GM12873 (cell line): Measurements from ENCODE around the gene MAF.

ENCODE experiments used
- TF ChIP-seq, protein P1 (sequence below): IDR thresholded peaks from 2 replicates; pipeline ENCODE4 v1.5.1; 2012; ENCODE audit warnings: low read depth, mild to moderate bottlenecking, moderate library complexity, low read length, control low read depth; ENCODE audit not compliant: insufficient read depth; ENCODE audit errors: missing control alignments

Gene MAF

GRCh38 chr16:79598063-79598347 lies 2.5 kb downstream of the MAF start:
- TF ChIP-seq, protein P1, sequence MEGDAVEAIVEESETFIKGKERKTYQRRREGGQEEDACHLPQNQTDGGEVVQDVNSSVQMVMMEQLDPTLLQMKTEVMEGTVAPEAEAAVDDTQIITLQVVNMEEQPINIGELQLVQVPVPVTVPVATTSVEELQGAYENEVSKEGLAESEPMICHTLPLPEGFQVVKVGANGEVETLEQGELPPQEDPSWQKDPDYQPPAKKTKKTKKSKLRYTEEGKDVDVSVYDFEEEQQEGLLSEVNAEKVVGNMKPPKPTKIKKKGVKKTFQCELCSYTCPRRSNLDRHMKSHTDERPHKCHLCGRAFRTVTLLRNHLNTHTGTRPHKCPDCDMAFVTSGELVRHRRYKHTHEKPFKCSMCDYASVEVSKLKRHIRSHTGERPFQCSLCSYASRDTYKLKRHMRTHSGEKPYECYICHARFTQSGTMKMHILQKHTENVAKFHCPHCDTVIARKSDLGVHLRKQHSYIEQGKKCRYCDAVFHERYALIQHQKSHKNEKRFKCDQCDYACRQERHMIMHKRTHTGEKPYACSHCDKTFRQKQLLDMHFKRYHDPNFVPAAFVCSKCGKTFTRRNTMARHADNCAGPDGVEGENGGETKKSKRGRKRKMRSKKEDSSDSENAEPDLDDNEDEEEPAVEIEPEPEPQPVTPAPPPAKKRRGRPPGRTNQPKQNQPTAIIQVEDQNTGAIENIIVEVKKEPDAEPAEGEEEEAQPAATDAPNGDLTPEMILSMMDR = no peak

DNA sequence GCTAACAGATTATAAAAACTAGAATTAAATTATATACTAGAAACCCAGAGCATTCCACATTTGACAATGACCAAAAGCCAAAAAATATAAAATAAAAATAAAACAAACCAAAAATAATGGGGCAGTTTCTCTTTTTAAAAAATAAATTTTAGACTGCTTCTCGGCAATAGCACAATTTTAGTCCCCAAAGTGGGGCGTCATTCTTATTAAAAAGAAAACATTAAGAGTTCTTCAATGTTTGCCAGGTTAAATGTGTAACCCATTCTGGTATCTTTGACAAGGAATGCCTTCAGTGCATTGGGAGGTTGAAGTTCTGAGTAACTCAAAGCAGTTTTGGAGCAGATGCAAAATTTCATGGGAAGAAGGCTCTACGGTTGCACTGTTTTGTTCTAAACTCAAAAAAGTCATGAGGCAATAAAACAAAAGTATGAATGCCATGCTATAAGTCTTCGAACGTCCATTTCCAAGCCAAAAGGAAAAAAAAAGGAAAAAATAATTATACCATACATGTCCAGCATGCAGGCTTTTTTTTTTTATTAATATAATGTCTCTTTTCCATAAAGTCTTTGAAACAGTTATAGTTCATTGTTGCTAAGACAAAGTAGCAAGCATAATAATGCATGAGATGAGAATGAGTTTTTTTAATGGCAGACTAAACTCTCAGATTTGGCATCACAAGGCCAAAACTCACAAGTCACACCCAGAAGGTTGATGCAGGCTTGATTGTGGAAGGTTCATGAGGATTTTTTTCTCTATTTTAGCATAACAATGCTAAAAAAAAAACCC lies 3.1 kb downstream of the MAF start:
- TF ChIP-seq, protein P1 = no peak

- TF ChIP-seq, protein P1 = no peak
These were observed 4.5 kb downstream of the MAF start for GRCh38 chr16:79595931-79596450.

DNA sequence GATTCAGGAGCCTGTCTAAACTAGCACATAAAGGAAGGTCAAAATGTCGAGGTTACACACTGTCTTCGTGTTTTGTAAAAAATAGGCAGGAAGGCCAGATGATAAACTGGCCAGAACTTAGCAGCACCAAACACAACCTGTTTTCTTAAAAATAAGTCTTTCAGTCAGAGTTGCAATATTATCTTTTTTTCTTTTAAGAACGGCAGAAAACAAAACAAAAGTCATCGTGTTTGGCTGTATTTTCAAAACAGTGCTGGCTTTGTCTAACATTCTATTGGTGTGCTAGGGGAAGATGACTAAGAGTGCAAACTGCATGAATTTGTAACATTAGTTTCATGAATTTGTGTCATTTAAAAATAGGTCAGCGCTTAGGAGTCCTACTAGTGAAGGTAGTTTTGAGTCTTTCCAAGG lies 5.3 kb downstream of the MAF start:
- TF ChIP-seq, protein P1 = no peak

- TF ChIP-seq, protein P1 = no peak
These were observed 6.8 kb downstream of the MAF start for GRCh38 chr16:79593754-79594153.

DNA sequence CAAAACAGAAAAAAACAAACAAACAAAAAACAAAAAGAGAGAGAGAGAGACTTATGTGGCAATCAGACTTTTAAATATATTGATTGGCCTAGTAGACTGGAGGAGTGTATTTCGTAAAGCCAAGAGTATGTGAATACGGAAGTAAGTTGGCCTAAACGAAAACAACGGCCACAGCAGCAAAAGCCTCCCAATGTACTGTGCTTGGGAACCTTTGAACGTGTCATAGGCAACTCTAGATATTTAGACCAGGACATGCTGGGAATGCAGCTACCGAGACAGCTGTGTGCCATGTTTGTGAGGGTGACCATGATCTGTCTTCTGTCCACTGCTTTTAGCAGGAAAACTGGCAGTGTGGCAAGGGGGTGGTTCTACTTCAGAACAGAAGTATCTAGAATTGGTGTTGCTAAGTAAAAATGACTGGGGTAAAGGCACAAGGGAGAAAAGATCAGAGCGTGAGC lies 7.4 kb downstream of the MAF start:
- TF ChIP-seq, protein P1 = no peak

GRCh38 chr16:79592186-79592585 lies 8.4 kb downstream of the MAF start:
- TF ChIP-seq, protein P1 = no peak
